ENCODE data around the gene GIT2.
A peak's percentile ranks its signal among the peaks of the same experiment; 100 is the strongest.

Gene GIT2

DNA sequence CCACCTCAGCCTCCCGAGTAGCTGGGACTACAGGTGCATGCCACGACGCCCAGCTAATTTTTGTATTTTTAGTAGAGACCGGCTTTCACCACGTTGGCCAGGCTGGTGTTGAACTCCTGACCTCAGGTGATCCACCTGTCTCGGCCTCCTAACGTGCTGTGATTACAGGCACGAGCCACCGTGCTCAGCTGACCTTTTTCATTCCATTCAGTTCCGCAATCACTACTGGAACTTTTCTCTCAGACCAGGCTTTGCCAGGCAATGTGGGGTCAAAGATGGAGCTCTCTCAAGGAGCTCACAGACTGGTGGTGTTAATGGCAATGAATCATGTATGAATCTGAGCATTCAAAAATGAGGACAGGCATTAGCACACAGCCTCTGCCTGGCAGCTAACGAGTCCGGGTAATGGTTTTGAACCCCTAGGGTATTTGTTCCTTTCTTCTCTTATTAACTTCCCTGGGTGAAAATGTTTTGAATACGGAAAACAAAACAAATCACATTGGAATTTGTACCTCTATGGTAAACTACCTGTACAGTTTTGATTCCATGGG lies 105.5 kb downstream of the GIT2 start:
- no peak for DNase-seq (ENCODE audit: low read depth)

DNA sequence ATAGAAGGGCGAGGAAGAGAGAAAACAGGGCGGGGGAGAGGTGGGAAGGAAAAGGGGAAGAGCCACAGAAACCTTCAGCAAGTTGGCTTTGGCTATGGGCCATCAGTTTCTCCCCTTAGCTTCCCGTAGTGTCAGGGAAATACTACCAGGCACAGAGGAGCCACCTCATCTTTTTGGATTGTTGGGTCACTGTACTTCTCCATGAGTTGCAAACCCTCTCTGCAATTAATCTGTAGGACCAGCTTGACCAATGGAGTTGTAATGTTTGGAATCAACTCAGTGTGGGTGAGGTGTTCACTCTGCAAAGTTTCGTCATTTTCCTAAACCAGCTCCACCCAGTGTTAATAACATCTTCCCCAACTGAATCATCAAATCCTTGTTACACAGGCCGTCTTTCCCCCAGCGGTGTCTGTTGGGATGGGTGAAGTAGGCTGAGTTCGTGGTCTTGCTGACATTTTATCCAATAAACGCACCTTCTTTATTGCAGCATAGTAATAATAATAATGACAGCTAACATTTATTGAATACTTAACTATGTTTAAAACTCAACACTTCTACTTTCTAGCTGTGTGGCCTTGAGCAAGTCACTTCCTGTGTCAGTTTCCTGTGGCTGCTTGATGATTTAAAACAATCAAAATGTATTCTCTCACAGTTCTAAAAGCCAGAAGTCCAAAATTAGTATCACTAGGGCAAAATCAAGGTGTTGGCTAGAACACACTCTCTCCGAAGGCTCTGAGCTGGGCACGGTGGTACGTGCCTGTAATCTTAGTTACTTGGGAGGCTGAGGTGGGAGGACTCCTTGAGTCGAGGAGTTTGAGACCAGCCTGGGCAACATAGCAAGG lies 107.8 kb downstream of the GIT2 start:
- DNase-seq (ENCODE audit: low read depth) = peak; percentile 78

DNA sequence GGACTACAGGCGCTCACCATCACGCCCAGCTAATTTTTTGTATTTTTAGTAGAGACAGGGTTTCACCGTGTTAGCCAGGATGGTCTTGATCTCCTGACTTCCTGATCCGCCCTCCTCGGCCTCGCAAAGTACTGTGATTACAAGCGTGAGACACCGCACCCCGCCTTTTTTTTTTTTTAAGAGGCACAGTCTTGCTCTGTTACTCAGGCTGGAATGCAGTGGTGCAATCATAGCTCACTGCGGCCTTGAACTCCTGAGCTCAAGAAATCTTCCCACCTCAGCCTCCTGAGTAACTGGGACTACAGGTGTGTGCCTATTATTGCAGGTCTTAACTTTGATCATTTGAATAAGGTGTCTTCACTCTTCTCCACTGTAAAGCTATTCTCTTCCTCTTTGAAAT lies 110.6 kb downstream of the GIT2 start:
- DNase-seq (ENCODE audit: low read depth) = no peak

DNA sequence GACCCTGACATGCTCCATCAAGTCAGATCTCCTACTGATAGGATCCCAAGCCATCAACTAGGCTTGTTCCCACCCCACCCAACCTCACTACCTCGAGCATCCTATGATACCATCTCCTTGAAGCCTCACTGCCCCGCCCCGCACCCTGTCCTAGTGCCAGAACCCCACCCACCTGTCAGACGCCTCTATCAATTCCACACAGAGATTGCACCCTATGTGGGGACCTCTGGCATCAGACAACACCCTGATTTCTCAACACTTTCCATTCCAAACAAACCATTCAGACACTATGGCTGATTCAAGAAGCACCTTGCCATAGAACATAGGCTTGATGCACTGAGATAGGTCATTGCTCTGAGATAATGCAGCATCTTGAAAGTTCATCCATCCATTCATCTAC lies 112.7 kb downstream of the GIT2 start:
- no peak for DNase-seq (ENCODE audit: low read depth)

DNA sequence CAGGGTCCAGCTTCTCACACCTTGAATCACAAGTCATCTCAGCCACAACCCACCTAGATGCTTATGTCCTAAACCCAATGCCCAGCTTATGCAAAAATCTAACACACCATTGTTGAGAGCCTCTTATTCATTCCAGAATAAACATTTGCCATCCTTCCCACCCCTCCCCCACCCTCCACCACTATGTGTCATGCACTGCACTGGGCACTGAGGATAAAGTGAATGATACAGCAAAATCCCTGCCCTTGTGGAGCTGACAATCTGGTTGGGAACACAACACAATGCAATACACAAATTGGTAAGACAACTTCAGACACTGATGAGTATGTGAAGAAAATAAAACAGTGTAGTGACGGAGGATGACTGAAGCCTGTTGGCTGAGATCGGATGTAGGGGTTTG lies 114.4 kb downstream of the GIT2 start:
- DNase-seq (ENCODE audit: low read depth) = no peak

DNA sequence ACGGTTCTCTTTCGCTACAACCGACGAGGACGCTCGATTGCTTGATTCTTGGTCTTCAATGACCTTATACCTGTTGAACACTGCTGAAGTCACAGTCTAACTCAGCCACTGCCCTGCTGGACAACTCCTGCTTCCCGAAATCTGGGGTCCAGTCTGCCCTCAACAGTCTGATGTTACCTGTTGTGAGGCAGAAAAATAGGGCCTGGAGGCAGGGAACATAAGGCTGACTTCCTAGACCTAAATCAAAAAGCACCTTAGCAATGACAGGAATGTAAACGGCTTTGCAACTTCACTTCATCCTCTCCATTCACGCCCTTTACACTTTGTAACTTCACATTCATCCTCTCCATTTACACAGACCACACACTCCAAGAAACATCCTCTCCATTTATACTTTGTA lies 115.2 kb downstream of the GIT2 start:
- DNase-seq (ENCODE audit: low read depth) = no peak

DNA sequence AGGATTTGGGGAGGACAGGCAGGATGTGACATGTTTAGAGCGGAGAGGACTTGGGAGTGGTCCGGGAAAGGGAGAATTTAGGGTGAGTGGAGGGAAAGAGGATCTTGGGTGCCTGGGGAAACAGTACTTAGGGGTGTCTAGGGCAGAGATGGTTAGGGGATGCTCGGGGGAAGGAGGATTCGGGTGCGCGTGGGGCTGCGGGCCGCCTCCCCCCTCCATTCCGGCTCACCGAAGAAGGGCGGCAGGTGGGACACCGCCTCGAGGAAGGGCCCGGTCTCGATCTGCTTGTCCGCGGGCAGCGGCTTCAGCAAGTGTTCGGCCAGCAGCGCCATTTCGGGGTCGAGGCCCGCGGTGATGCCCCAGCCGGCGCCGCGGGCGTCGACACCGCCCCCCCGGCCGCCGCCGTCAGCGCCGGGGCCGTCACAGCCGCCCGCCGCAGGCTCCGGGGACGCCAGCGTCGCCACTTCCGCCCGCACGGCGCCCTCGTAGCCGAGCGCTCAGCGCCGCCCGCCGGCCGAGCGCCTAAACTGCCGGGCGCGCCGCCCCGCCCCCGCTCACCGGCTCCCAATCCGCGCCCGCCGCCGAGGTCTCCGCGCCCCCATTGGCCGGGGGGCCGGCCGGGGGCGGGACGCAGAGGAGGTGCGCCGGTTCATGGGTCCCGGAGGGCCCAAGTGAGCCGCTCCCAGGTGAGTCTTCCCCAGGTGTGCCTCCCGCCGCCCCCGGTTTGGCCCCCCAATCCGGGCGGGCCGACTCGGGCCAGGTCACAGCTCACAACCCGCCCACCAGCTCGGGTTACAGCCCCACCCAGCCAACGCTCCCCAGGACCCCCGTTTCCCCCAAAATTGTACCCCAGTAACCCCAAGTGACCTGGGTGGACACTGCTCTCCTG lies 115.9 kb downstream of the GIT2 start, which contains the start of gene GLTP:
TSS of gene GLTP (minus strand) at position 499 of the 889 bp plus-strand sequence. CDS start at position 332, 167 bp downstream.
- no peak for DNase-seq (ENCODE audit: low read depth)
